Smooth muscle cell (in vitro differentiated cells): ENCODE measurements around the gene ZNF710. TPM values are rescaled to one million over a fixed set of nuclear protein-coding genes. Genes with fewer than 3 reads are reported as not detected.

Experiments
- DNase-seq: peaks from one replicate; lab custom pipeline; 2025; ENCODE audit not compliant: unreplicated experiment; lab: John Stamatoyannopoulos, UW
- H2AFZ ChIP-seq: fragments of 200-600 bp; sonication (generic); 2 replicates; pipeline ENCODE4 v1.6.0; 2016; ENCODE audit warnings: antibody characterized with exemption, low read depth, mild to moderate bottlenecking
- H3F3A ChIP-seq: fragments of 200-600 bp; sonication (generic); 2 replicates; pipeline ENCODE4 v1.6.0; 2017; ENCODE audit warnings: antibody characterized with exemption, low read depth
- H3K27ac ChIP-seq: fragments of 200-600 bp; sonication (generic); 2 replicates; pipeline ENCODE4 v1.5.1; 2016; ENCODE audit warnings: low read depth, mild to moderate bottlenecking
- H3K27me3 ChIP-seq: fragments of 200-600 bp; sonication (generic); 2 replicates; pipeline ENCODE4 v1.6.1; 2016; ENCODE audit warnings: low read depth, mild to moderate bottlenecking
- H3K36me3 ChIP-seq: fragments of 200-600 bp; sonication (generic); 2 replicates; pipeline ENCODE4 v1.5.1; 2016; ENCODE audit warnings: low read depth
- H3K4me1 ChIP-seq: fragments of 200-600 bp; sonication (generic); 2 replicates; pipeline ENCODE4 v1.5.1; 2016; ENCODE audit warnings: low read depth
- H3K4me2 ChIP-seq: fragments of 200-600 bp; sonication (generic); 2 replicates; pipeline ENCODE4 v1.6.0; 2016; ENCODE audit warnings: mild to moderate bottlenecking
- H3K4me3 ChIP-seq: fragments of 200-600 bp; sonication (generic); 2 replicates; pipeline ENCODE4 v1.5.1; 2016; ENCODE audit warnings: mild to moderate bottlenecking
- H3K79me2 ChIP-seq: fragments of 200-600 bp; sonication (generic); 2 replicates; pipeline ENCODE4 v1.6.0; 2016; ENCODE audit warnings: low read depth, mild to moderate bottlenecking
- H3K9ac ChIP-seq: fragments of 200-600 bp; sonication (generic); 2 replicates; pipeline ENCODE4 v1.6.0; 2016; ENCODE audit warnings: low read depth
- H3K9me3 ChIP-seq: fragments of 200-600 bp; sonication (generic); replicated peaks from 2 replicates; pipeline ENCODE4 v1.5.1; 2016; ENCODE audit warnings: low read depth
- H4K20me1 ChIP-seq: fragments of 200-600 bp; sonication (generic); 2 replicates; pipeline ENCODE4 v1.6.0; 2016; ENCODE audit warnings: low read depth
- WGBS: methylation state at CpG from one replicate; pipeline ENCODE4 v1.1.7; 2016; ENCODE audit warnings: low lambda C conversion rate; 5-methylcytosine and 5-hydroxymethylcytosine counted together
- polyA plus RNA-seq: library from polyadenylated mRNA; unstranded; fragments of >200 nt; fragmentation: Nextera tagmentation; extraction: Ambion mirVana; gene quantifications from 2 replicates; pipeline ENCODE4 v1.2.1, GENCODE V29; 2016
- total RNA-seq: library from RNA; depleted of rRNA; stranded (reverse); fragments of >200 nt; gene quantifications from 2 replicates; pipeline ENCODE4 v1.2.3, GENCODE V29; 2014
- TF ChIP-seq, protein P1 (sequence below): fragments of 200-600 bp; sonication (generic); IDR thresholded peaks from 2 replicates; pipeline ENCODE4 v1.5.1; 2017; ENCODE audit warnings: borderline replicate concordance, mild to moderate bottlenecking, antibody characterized with exemption; ENCODE audit not compliant: insufficient read depth, poor library complexity, severe bottlenecking

Gene ZNF710
- total and polyA plus RNA-seq, 2 experiments from 2014 or later, result 8.6 to 10.4 TPM

DNA sequence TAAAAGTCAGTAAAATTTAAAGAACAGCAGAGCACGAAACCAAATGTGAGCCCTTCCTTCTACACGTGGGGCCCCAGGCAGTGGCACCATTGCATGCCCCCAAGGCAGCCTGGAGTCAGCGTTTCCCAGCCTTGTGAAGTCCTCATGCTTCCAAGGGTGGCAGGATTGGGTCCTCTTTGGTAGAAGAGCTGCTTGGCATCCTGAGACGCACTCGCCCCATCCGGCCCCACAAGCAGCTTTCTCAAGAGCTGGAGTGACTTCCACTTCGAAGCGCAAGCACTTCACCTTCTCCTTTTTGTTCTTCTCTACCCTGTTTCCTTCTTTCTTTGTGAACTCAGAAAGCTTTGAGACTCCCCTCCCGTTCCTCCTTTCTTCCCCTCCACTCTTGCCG, 34.7 kb downstream of the ZNF710 start:
- Histone ChIP-seq H3K27ac (peak overlapping the region; percentile 75), H3K79me2 (peaks cover 39% of the 10 kb centered on the region), H3K4me1 (peaks cover 36% of the 10 kb centered on the region), H4K20me1 (peaks cover 44% of the 10 kb centered on the region), H3F3A (no peaks in the 10 kb centered on the region), H3K4me2 (peak overlapping the region; percentile 55), H3K27me3 (no peaks in the 10 kb centered on the region), H2AFZ (no peak overlapping the region), H3K36me3 (no peaks in the 10 kb centered on the region), H3K9ac (no peak overlapping the region), H3K9me3 (no peaks in the 10 kb centered on the region), H3K4me3 (no peak overlapping the region)
- WGBS, result 84% methylated on average over 8 of the region's 10 CpGs
- TF ChIP-seq, protein P1, sequence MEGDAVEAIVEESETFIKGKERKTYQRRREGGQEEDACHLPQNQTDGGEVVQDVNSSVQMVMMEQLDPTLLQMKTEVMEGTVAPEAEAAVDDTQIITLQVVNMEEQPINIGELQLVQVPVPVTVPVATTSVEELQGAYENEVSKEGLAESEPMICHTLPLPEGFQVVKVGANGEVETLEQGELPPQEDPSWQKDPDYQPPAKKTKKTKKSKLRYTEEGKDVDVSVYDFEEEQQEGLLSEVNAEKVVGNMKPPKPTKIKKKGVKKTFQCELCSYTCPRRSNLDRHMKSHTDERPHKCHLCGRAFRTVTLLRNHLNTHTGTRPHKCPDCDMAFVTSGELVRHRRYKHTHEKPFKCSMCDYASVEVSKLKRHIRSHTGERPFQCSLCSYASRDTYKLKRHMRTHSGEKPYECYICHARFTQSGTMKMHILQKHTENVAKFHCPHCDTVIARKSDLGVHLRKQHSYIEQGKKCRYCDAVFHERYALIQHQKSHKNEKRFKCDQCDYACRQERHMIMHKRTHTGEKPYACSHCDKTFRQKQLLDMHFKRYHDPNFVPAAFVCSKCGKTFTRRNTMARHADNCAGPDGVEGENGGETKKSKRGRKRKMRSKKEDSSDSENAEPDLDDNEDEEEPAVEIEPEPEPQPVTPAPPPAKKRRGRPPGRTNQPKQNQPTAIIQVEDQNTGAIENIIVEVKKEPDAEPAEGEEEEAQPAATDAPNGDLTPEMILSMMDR, result no peak
- no peak for DNase-seq

DNA sequence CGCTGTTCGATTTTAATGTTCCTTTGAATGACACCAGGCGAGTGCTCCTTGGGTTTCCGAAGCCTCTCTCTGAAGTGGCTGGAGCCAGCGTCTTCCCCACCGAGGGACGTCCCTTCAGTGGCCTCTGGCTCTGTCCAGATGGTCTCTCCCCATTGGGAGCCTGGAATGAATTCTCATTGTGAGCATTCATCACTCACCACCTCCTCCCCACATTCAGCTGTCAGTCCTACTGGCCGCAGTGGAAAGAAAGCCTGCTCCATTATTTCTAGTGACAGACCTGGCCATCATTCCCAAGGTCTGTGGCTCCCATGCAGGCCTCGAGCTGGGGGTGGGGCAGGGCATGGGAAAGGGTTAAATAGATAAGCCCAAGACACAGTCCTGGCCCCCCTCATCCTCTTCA, 35.2 kb downstream of the ZNF710 start:
- Histone ChIP-seq H3K36me3 (no peaks in the 10 kb centered on the region), H3K9ac (no peak overlapping the region), H3K27ac (no peak overlapping the region), H3K9me3 (no peaks in the 10 kb centered on the region), H3K4me2 (no peak overlapping the region), H3K4me1 (peaks cover 41% of the 10 kb centered on the region), H3K27me3 (no peaks in the 10 kb centered on the region), H3K79me2 (peaks cover 43% of the 10 kb centered on the region), H4K20me1 (peaks cover 39% of the 10 kb centered on the region), H3K4me3 (no peak overlapping the region), H3F3A (no peaks in the 10 kb centered on the region), H2AFZ (no peak overlapping the region)
- DNase-seq, result no peak
- TF ChIP-seq, protein P1, result no peak
- 78% methylated on average over 9 of the region's 9 CpGs for WGBS

DNA sequence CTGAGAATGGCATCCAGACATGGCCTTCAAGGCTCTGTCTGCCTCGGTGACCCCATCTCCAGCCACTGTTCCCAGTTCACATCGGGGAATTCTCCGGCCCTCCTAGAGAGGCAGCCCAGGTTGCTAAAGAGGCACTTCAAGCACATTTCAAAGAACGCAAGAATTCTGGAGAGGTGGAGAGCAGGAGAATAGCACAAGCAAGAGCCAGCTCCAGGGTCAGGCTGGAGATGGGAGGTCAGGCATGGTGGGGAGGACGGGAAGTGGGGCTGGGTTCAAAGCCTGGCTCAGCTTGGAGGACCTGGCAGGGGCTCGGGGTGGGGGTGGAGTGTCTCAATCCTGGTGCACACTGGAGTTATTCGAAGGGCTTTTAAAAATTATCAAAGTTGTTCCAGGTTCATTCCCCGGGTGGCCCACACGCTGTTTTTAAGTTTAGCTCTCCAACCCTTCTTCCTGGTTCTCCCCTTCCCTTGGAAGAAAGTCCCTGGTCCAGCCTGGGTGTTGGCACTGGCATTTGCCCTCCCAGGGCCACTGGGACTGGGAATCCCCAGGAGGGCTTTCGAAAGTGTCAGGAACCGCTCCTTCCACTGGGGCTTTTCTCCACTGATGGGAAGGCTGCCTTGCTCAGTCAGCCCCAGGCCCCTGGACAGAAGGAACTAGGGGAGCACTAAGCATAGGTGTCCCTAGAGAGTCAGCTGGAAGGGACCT, 35.8 kb downstream of the ZNF710 start:
- H3K36me3 ChIP-seq, result no peaks in the 10 kb centered on the region
- H3K9ac ChIP-seq, result no peak overlapping the region
- TF ChIP-seq, protein P1, result no peak
- 91% methylated on average over 11 of the region's 11 CpGs for WGBS
- no peaks in the 10 kb centered on the region for H3F3A ChIP-seq
- H4K20me1 ChIP-seq, result peaks cover 36% of the 10 kb centered on the region
- H3K4me3 ChIP-seq, result no peak overlapping the region
- H3K27ac ChIP-seq, result peak overlapping the region; percentile 33
- H3K9me3 ChIP-seq, result no peaks in the 10 kb centered on the region
- no peak for DNase-seq
- H3K4me2 ChIP-seq, result no peak overlapping the region
- H2AFZ ChIP-seq, result no peak overlapping the region
- H3K4me1 ChIP-seq, result peaks cover 45% of the 10 kb centered on the region
- H3K27me3 ChIP-seq, result no peaks in the 10 kb centered on the region
- H3K79me2 ChIP-seq, result peaks cover 42% of the 10 kb centered on the region

DNA sequence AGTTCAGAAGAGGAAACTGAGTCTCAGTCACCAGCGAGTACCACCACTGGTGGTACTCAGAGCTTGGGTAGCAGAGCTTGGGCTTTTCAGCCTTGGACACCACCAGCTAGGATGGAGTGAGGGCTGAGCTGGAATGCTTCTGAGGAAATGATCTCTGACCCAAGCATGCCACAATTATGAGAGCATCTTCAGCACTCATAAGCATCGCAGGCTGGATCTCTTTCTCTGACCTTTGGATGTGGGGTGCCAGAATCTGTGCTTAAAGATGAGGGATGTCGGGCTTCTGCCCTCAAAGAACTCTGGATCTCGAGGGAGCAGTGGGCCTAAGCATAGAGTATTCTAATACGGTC, 36.4 kb downstream of the ZNF710 start:
- TF ChIP-seq, protein P1, result no peak
- no peak overlapping the region for H3K9ac ChIP-seq
- 90% methylated on average over 5 of the region's 5 CpGs for WGBS
- no peak for DNase-seq
- H3K4me1 ChIP-seq, result peaks cover 45% of the 10 kb centered on the region
- H3K36me3 ChIP-seq, result no peaks in the 10 kb centered on the region
- H3K9me3 ChIP-seq, result no peaks in the 10 kb centered on the region
- H3K27me3 ChIP-seq, result no peaks in the 10 kb centered on the region
- no peak overlapping the region for H2AFZ ChIP-seq
- H3K79me2 ChIP-seq, result peaks cover 39% of the 10 kb centered on the region
- H4K20me1 ChIP-seq, result peaks cover 36% of the 10 kb centered on the region
- H3K27ac ChIP-seq, result peak overlapping the region; percentile 33
- H3F3A ChIP-seq, result no peaks in the 10 kb centered on the region
- no peak overlapping the region for H3K4me2 ChIP-seq
- H3K4me3 ChIP-seq, result no peak overlapping the region
